Adipocyte (in vitro differentiated cells): ENCODE data around the gene ESM1.

Experiments
- DNase-seq: peaks from one replicate; pipeline ENCODE4 v3.0.0-alpha.2; 2015; ENCODE audit warnings: low read depth
- H3K27me3 ChIP-seq: replicated peaks from 2 replicates; pipeline ENCODE4 v1.7.0; 2013; ENCODE audit warnings: mild to moderate bottlenecking, low read length, moderate library complexity; ENCODE audit not compliant: control insufficient read depth, insufficient read depth
- H3K36me3 ChIP-seq: 2 replicates; pipeline ENCODE4 v1.7.0; 2013; ENCODE audit warnings: low read length, mild to moderate bottlenecking, moderate library complexity; ENCODE audit not compliant: control insufficient read depth, insufficient read depth, severe bottlenecking
- H3K4me1 ChIP-seq: 2 replicates; pipeline ENCODE4 v1.7.0; 2013; ENCODE audit warnings: mild to moderate bottlenecking, low read length, moderate library complexity; ENCODE audit not compliant: control insufficient read depth, insufficient read depth
- H3K4me3 ChIP-seq: 2 replicates; pipeline ENCODE4 v1.7.0; 2013; ENCODE audit warnings: mild to moderate bottlenecking, low read length, moderate library complexity
- H3K9ac ChIP-seq: 2 replicates; pipeline ENCODE4 v1.7.0; 2013; ENCODE audit warnings: mild to moderate bottlenecking, low read length, moderate library complexity
- H3K9me3 ChIP-seq: 2 replicates; pipeline ENCODE4 v1.7.0; 2013; ENCODE audit warnings: mild to moderate bottlenecking, low read length, moderate library complexity; ENCODE audit not compliant: control insufficient read depth

Gene ESM1

GRCh38 chr5:54981928-54982327 is 3.5 kb downstream of the ESM1 start:
- Histone ChIP-seq H3K36me3 (no peaks in the 10 kb centered on the region), H3K27me3 (no peaks in the 10 kb centered on the region), H3K4me1 (peaks cover 15% of the 10 kb centered on the region), H3K9ac (no peak overlapping the region), H3K4me3 (peak overlapping the region; percentile 2), H3K9me3 (no peaks in the 10 kb centered on the region)
- no peak for DNase-seq

- Histone ChIP-seq H3K4me1 (no peaks in the 10 kb centered on the region), H3K27me3 (no peaks in the 10 kb centered on the region), H3K4me3 (no peak overlapping the region), H3K9ac (no peak overlapping the region), H3K36me3 (no peaks in the 10 kb centered on the region), H3K9me3 (no peaks in the 10 kb centered on the region)
- no peak for DNase-seq
These were observed 9.7 kb downstream of the ESM1 start for GRCh38 chr5:54975701-54976100.

GRCh38 chr5:54969856-54970828 is 15.3 kb downstream of the ESM1 start:
- no peak overlapping the region for H3K9ac ChIP-seq
- H3K36me3 ChIP-seq: no peaks in the 10 kb centered on the region

GRCh38 chr5:54969242-54969641 is 16.2 kb downstream of the ESM1 start:
- peaks cover 3% of the 10 kb centered on the region for H3K9me3 ChIP-seq
- DNase-seq: no peak
- no peaks in the 10 kb centered on the region for H3K4me1 ChIP-seq
- H3K9ac ChIP-seq: no peak overlapping the region
- H3K36me3 ChIP-seq: no peaks in the 10 kb centered on the region
- H3K27me3 ChIP-seq: no peaks in the 10 kb centered on the region
- H3K4me3 ChIP-seq: no peak overlapping the region

More at GRCh38 chr5:54969856-54970828, 15.3 kb downstream of the ESM1 start:
- peaks cover 3% of the 10 kb centered on the region for H3K9me3 ChIP-seq
- no peak overlapping the region for H3K4me3 ChIP-seq
- DNase-seq: no peak
- H3K4me1 ChIP-seq: no peaks in the 10 kb centered on the region
- H3K27me3 ChIP-seq: no peaks in the 10 kb centered on the region

GRCh38 chr5:54965806-54966205 is 19.6 kb downstream of the ESM1 start:
- Histone ChIP-seq H3K4me1 (no peaks in the 10 kb centered on the region), H3K4me3 (no peak overlapping the region), H3K27me3 (no peaks in the 10 kb centered on the region), H3K36me3 (no peaks in the 10 kb centered on the region), H3K9me3 (peaks cover 3% of the 10 kb centered on the region), H3K9ac (no peak overlapping the region)
- no peak for DNase-seq

- H3K4me1 ChIP-seq: no peaks in the 10 kb centered on the region
- no peak for DNase-seq
- no peak overlapping the region for H3K4me3 ChIP-seq
- H3K9ac ChIP-seq: no peak overlapping the region
- peaks cover 3% of the 10 kb centered on the region for H3K9me3 ChIP-seq
- H3K36me3 ChIP-seq: no peaks in the 10 kb centered on the region
- H3K27me3 ChIP-seq: no peaks in the 10 kb centered on the region
These were observed 21.0 kb downstream of the ESM1 start for GRCh38 chr5:54964405-54964804.

- DNase-seq: peak; percentile 18
- Histone ChIP-seq H3K4me1 (no peaks in the 10 kb centered on the region), H3K9me3 (no peaks in the 10 kb centered on the region), H3K9ac (no peak overlapping the region), H3K36me3 (no peaks in the 10 kb centered on the region), H3K4me3 (no peak overlapping the region), H3K27me3 (no peaks in the 10 kb centered on the region)
These were observed 25.5 kb downstream of the ESM1 start for GRCh38 chr5:54959673-54960418.

- Histone ChIP-seq H3K9ac (no peak overlapping the region), H3K9me3 (peaks cover 11% of the 10 kb centered on the region), H3K4me3 (no peak overlapping the region), H3K36me3 (no peaks in the 10 kb centered on the region), H3K4me1 (no peaks in the 10 kb centered on the region), H3K27me3 (no peaks in the 10 kb centered on the region)
- no peak for DNase-seq
These were observed 28.5 kb downstream of the ESM1 start for GRCh38 chr5:54956922-54957321.

GRCh38 chr5:54947187-54947586 is 38.2 kb downstream of the ESM1 start:
- H3K9ac ChIP-seq: no peak overlapping the region
- no peak for DNase-seq
- H3K36me3 ChIP-seq: no peaks in the 10 kb centered on the region
- no peak overlapping the region for H3K4me3 ChIP-seq
- no peaks in the 10 kb centered on the region for H3K27me3 ChIP-seq
- H3K4me1 ChIP-seq: no peaks in the 10 kb centered on the region
- no peaks in the 10 kb centered on the region for H3K9me3 ChIP-seq

GRCh38 chr5:54946306-54946819 is 39.0 kb downstream of the ESM1 start:
- Histone ChIP-seq H3K9me3 (no peaks in the 10 kb centered on the region), H3K4me3 (no peak overlapping the region), H3K4me1 (no peaks in the 10 kb centered on the region), H3K27me3 (no peaks in the 10 kb centered on the region), H3K36me3 (no peaks in the 10 kb centered on the region), H3K9ac (no peak overlapping the region)
- DNase-seq: peak; percentile 21

- DNase-seq: peak; percentile 75
- H3K4me1 ChIP-seq: no peaks in the 10 kb centered on the region
- no peak overlapping the region for H3K9ac ChIP-seq
- no peaks in the 10 kb centered on the region for H3K36me3 ChIP-seq
- no peak overlapping the region for H3K4me3 ChIP-seq
- H3K27me3 ChIP-seq: no peaks in the 10 kb centered on the region
- no peaks in the 10 kb centered on the region for H3K9me3 ChIP-seq
These were observed 41.0 kb downstream of the ESM1 start for GRCh38 chr5:54944364-54944763.
